ENCODE measurements around the gene PEA15. TPM values are rescaled to one million over a fixed set of nuclear protein-coding genes. Genes with fewer than 3 reads are reported as not detected.
A peak's percentile ranks its signal among the peaks of the same experiment; 100 is the strongest.

Gene PEA15
- total RNA-seq, 1 donor from 2014 or later: 175 TPM

DNA sequence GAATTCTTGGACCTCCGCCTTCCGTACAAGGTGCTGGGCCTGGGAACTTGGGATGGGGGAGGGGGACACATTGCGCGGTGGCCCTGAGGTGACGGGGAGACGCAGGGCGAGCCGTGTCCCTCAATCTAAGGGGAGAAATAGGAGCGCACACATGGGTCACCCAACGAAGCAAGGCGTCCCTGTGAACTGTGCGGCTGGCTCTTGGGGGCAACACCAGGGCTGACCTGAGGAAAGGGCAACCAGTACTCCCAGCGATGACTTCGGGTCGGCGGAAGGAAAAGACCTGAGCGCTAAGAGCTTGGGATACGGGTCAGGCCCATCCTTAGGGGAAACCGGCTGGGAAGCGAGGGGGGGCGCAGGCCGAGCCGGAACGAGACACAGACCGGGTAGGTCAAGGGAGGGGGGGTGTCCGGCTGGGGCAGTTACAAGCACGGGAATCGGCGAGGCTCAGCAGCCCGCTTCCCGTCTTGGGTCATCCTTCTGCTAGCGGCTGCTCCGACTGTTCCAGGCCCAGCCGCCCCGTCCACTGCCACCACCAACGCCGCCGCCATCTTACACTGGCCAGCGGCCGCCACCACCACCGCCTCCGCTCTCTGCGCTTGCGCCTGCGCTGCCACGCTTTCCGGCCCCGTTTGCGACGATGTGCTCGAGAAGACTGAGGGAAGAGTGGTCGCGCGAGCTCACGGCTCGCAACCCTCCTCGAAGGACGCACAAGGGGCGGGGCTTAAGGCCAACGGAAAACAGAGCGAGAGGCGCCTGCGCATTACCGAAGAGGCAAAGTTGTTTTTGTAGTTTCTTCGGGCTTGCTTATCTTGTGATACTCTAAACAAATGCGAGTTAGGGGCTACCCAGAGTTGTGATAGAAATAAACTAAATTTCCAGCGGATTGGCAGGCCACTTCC is 57.0 kb downstream of the PEA15 start, which contains the start of gene DCAF8:
Gene DCAF8, minus strand, starts transcription at position 657 of the 902 bp plus-strand sequence. CDS start 18,541 bp downstream, outside the sequence.
- Histone ChIP-seq H3K36me3 (peaks cover 8% of the 10 kb centered on the region), H3K27me3 (no peaks in the 10 kb centered on the region), H3K27ac (peak within 1 kb of the TSS; percentile 97), H3K4me3 (peak within 1 kb of the TSS; percentile 91), H3K9me3 (no peaks in the 10 kb centered on the region), H3K4me1 (peaks cover 32% of the 10 kb centered on the region)
- TF ChIP-seq, protein P1, sequence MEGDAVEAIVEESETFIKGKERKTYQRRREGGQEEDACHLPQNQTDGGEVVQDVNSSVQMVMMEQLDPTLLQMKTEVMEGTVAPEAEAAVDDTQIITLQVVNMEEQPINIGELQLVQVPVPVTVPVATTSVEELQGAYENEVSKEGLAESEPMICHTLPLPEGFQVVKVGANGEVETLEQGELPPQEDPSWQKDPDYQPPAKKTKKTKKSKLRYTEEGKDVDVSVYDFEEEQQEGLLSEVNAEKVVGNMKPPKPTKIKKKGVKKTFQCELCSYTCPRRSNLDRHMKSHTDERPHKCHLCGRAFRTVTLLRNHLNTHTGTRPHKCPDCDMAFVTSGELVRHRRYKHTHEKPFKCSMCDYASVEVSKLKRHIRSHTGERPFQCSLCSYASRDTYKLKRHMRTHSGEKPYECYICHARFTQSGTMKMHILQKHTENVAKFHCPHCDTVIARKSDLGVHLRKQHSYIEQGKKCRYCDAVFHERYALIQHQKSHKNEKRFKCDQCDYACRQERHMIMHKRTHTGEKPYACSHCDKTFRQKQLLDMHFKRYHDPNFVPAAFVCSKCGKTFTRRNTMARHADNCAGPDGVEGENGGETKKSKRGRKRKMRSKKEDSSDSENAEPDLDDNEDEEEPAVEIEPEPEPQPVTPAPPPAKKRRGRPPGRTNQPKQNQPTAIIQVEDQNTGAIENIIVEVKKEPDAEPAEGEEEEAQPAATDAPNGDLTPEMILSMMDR (IDR thresholded peaks at IDR 0.05): no peak
- DNase-seq: peak; percentile 99
- peak; percentile 99 for ATAC-seq
- intact Hi-C loops (cut with DNase I): no loop called here

DNA sequence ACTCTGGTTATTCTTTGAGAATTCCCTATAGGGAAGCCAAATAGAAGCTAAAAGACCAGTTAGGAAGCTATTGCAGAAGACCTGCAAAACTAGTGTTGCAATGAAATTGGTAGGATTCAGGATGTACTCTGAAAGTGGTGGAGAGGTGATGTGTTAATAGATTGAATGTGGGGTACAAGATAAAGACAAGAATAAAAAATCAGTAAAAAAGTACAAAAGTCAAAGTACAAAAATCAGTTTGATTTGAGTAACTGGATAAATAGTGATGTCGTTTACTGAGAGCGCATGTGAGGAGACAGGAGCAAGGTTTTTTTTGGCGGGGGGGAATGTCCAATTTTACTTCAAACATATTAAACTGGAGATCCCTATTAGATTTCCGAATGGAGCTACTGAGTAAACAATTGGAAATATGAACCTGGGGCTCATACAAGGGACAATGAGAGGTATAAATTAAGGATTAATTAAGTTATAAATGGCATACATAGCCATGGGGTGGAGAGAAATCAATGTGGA is 59.7 kb downstream of the PEA15 start:
- H3K4me1 ChIP-seq: peaks cover 19% of the 10 kb centered on the region
- no peaks in the 10 kb centered on the region for H3K9me3 ChIP-seq
- intact Hi-C loops (cut with DNase I): no loop called here
- ATAC-seq (no peak), DNase-seq (no peak)
- H3K4me3 ChIP-seq: no peak overlapping the region
- H3K27me3 ChIP-seq: no peaks in the 10 kb centered on the region
- H3K27ac ChIP-seq: no peak overlapping the region
- no peaks in the 10 kb centered on the region for H3K36me3 ChIP-seq
- TF ChIP-seq, protein P1 (IDR thresholded peaks at IDR 0.05): no peak

Other genes starting within 250 kb of the PEA15 start
- 7.1 TPM for gene PIGM, start 173.4 kb upstream of the PEA15 start, total RNA-seq
- gene KCNJ10, start 135.2 kb upstream of the PEA15 start, total RNA-seq: not detected
- gene KCNJ9, start 123.8 kb upstream of the PEA15 start, total RNA-seq: not detected
- gene IGSF8, start 106.8 kb upstream of the PEA15 start, total RNA-seq: 37.5 TPM
- 5.6 TPM for gene ATP1A2, start 89.6 kb upstream of the PEA15 start, total RNA-seq
- gene ATP1A4, start 53.8 kb upstream of the PEA15 start, total RNA-seq: 0.96 TPM
- 0.41 TPM for gene CASQ1, start 14.8 kb upstream of the PEA15 start, total RNA-seq
- gene DCAF8, start 57.2 kb downstream of the PEA15 start, total RNA-seq: 130 TPM
- 64.2 TPM for gene PEX19, start 79.7 kb downstream of the PEA15 start, total RNA-seq
- gene COPA, start 137.9 kb downstream of the PEA15 start, total RNA-seq: 142 TPM
- 91.9 TPM for gene NCSTN, start 138.0 kb downstream of the PEA15 start, total RNA-seq
- not detected for gene NHLH1, start 161.7 kb downstream of the PEA15 start, total RNA-seq
- gene VANGL2, start 195.2 kb downstream of the PEA15 start, total RNA-seq: 6.3 TPM